Left lung (tissue), 10 donors: ENCODE results near the gene NAGA. TPM values are rescaled to one million over a fixed set of nuclear protein-coding genes. Genes with fewer than 3 reads are reported as not detected.

ENCODE experiments used
- ATAC-seq: fragments of 200-7000 bp; cut with Tn5 transposase; one replicate; pipeline ENCODE4 v1.9.1; 2020; ENCODE audit warnings: moderate library complexity
- DNase-seq, 4 donors: peaks; one replicate each; pipeline ENCODE4 v3.0.0-alpha.2; 2013 to 2020
- H3K27ac ChIP-seq, 2 donors: fragments of 200-600 bp; sonication (generic) in 1 of 2; one replicate each; pipeline versions ENCODE4 v1.5.0 to v1.8.0; 2020 to 2021
- H3K27me3 ChIP-seq, 2 donors: fragments of 200-600 bp; sonication (generic) in 1 of 2; one replicate each; pipeline versions ENCODE4 v1.5.0 to v1.8.0; 2020 to 2021
- H3K36me3 ChIP-seq, 2 donors: fragments of 200-600 bp; sonication (generic) in 1 of 2; one replicate each; pipeline versions ENCODE4 v1.5.0 to v1.8.0; 2020 to 2021
- H3K4me1 ChIP-seq, 2 donors: fragments of 200-600 bp; one replicate each; pipeline ENCODE4 v1.8.0; 2021
- H3K4me3 ChIP-seq, 2 donors: fragments of 200-600 bp; sonication (generic) in 1 of 2; one replicate each; pipeline versions ENCODE4 v1.5.0 to v1.8.0; 2020 to 2021; ENCODE audit warnings: mild to moderate bottlenecking in 1 of 2
- H3K9me3 ChIP-seq, 2 donors: fragments of 200-600 bp; sonication (generic) in 1 of 2; one replicate each; pipeline versions ENCODE4 v1.5.0 to v1.8.0; 2020 to 2021
- intact Hi-C, 2 donors: fragments of 100-400 bp; cut with DNase I; formaldehyde crosslinking; loops; one replicate each; pipeline versions ENCODE4 v1.11.2 to v1.14.2; 2022
- polyA plus RNA-seq, 6 donors: library from polyadenylated mRNA; unstranded; fragments of 120-200 nt; gene quantifications; one replicate each; pipeline ENCODE4 v1.2.1, GENCODE V29; 2013; ENCODE audit not compliant: insufficient read length in 6 of 6
- total RNA-seq, 2 donors: library from RNA; stranded (reverse); fragmentation: NEBNext Ultra II Directional; extraction: Animal tissue kit (Norgen Biotek cat#: 25700); gene quantifications; one replicate each; pipeline ENCODE4 v1.2.1, GENCODE V29; 2021
- TF ChIP-seq, protein P1 (sequence below), 2 donors: fragments of 200-600 bp; sonication (generic) in 1 of 2; IDR thresholded peaks; one replicate each; pipeline versions ENCODE4 v1.5.0 to v1.8.0; 2021; ENCODE audit warnings: antibody characterized with exemption in 2 of 2
- donor health status: DM: no; HTN: yes; CAD: no.
- donor health status: DM: no; HTN: no; CAD: no.

The NAGA gene
- total and polyA plus RNA-seq, 8 donors: 21.6 to 35.6 (median 28.0) TPM

GRCh38 chr22:42069801-42070516 lies 653 bp downstream of the NAGA start:
- intact Hi-C loops: no loop called here
- Histone ChIP-seq H3K4me1 (peaks cover 21 to 47% of the 10 kb centered on the region in 2 donors), H3K9me3 (no peaks in the 10 kb centered on the region), H3K27ac (peak overlapping the region; percentile 91 to 92), H3K36me3 (peaks cover 0 to 35% of the 10 kb centered on the region in 2 donors), H3K4me3 (peak overlapping the region; percentile 64 to 72), H3K27me3 (no peaks in the 10 kb centered on the region)
- ATAC-seq (peak; percentile 6), DNase-seq (no peak)
- TF ChIP-seq, protein P1, sequence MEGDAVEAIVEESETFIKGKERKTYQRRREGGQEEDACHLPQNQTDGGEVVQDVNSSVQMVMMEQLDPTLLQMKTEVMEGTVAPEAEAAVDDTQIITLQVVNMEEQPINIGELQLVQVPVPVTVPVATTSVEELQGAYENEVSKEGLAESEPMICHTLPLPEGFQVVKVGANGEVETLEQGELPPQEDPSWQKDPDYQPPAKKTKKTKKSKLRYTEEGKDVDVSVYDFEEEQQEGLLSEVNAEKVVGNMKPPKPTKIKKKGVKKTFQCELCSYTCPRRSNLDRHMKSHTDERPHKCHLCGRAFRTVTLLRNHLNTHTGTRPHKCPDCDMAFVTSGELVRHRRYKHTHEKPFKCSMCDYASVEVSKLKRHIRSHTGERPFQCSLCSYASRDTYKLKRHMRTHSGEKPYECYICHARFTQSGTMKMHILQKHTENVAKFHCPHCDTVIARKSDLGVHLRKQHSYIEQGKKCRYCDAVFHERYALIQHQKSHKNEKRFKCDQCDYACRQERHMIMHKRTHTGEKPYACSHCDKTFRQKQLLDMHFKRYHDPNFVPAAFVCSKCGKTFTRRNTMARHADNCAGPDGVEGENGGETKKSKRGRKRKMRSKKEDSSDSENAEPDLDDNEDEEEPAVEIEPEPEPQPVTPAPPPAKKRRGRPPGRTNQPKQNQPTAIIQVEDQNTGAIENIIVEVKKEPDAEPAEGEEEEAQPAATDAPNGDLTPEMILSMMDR (IDR thresholded peaks at IDR 0.05): no peak

GRCh38 chr22:42068291-42068690 lies 2.3 kb downstream of the NAGA start:
- Histone ChIP-seq H3K27me3 (no peaks in the 10 kb centered on the region), H3K4me3 (no peak overlapping the region), H3K36me3 (peaks cover 0 to 51% of the 10 kb centered on the region in 2 donors), H3K4me1 (peaks cover 13 to 32% of the 10 kb centered on the region in 2 donors), H3K9me3 (no peaks in the 10 kb centered on the region), H3K27ac (no peak overlapping the region)
- intact Hi-C loops: no loop called here
- no peak for ATAC-seq
- peak in 1 of 4 donors; percentile 50 for DNase-seq
- TF ChIP-seq, protein P1 (IDR thresholded peaks at IDR 0.05): no peak

GRCh38 chr22:42067671-42068251 lies 2.9 kb downstream of the NAGA start:
- intact Hi-C loops: no loop called here
- H3K9me3 ChIP-seq: no peaks in the 10 kb centered on the region
- peaks cover 13 to 32% of the 10 kb centered on the region in 2 donors for H3K4me1 ChIP-seq
- DNase-seq (peak in 1 of 4 donors; percentile 75), ATAC-seq (no peak)
- no peak overlapping the region for H3K27ac ChIP-seq
- H3K4me3 ChIP-seq: no peak overlapping the region
- TF ChIP-seq, protein P1 (IDR thresholded peaks at IDR 0.05): no peak
- no peaks in the 10 kb centered on the region for H3K27me3 ChIP-seq
- peaks cover 0 to 55% of the 10 kb centered on the region in 2 donors for H3K36me3 ChIP-seq

DNA sequence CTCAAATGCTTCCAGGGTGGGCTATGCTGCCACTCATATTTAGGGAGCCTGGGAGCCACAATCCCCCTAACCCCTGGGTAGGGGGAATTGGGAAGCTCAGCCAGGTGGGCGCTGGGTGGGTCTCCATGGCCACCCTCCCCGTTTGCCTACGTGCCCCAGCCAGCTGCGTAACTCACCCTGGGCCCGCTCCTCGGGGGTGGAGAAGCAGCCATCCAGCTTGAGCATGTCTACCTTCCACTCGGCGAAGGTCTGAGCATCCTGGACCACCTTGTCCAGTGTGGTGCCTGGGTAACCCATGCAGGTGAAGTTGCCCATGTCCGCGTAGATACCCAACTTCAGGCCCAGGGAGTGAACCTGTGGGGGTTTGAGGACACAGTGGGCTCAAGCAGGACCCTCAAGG lies 3.7 kb downstream of the NAGA start:
- TF ChIP-seq, protein P1 (IDR thresholded peaks at IDR 0.05): no peak
- H3K27me3 ChIP-seq: no peaks in the 10 kb centered on the region
- no peaks in the 10 kb centered on the region for H3K9me3 ChIP-seq
- DNase-seq (peak in 1 of 4 donors; percentile 70), ATAC-seq (no peak)
- H3K27ac ChIP-seq: no peak overlapping the region
- H3K4me1 ChIP-seq: peaks cover 13 to 28% of the 10 kb centered on the region in 2 donors
- peaks cover 0 to 63% of the 10 kb centered on the region in 2 donors for H3K36me3 ChIP-seq
- no peak overlapping the region for H3K4me3 ChIP-seq
- intact Hi-C loops: no loop called here

- DNase-seq: peak in 1 of 4 donors; percentile 45
- intact Hi-C loops: no loop called here
- H3K36me3 ChIP-seq: peaks cover 0 to 70% of the 10 kb centered on the region in 2 donors
- peaks cover 9 to 22% of the 10 kb centered on the region in 2 donors for H3K4me1 ChIP-seq
- H3K27me3 ChIP-seq: no peaks in the 10 kb centered on the region
- no peaks in the 10 kb centered on the region for H3K9me3 ChIP-seq
- H3K4me3 ChIP-seq: no peak overlapping the region
- TF ChIP-seq, protein P1 (IDR thresholded peaks at IDR 0.05): no peak
- ATAC-seq: no peak
- no peak overlapping the region for H3K27ac ChIP-seq
These were observed 4.4 kb downstream of the NAGA start for GRCh38 chr22:42066126-42066761.
